Smooth muscle cell (in vitro differentiated cells): ENCODE measurements around the gene LCE1B. TPM values are rescaled to one million over a fixed set of nuclear protein-coding genes. Genes with fewer than 3 reads are reported as not detected.

Experiments
- DNase-seq: peaks from one replicate; lab custom pipeline; 2025; ENCODE audit not compliant: unreplicated experiment; lab: John Stamatoyannopoulos, UW
- H2AFZ ChIP-seq: fragments of 200-600 bp; sonication (generic); 2 replicates; pipeline ENCODE4 v1.6.0; 2016; ENCODE audit warnings: antibody characterized with exemption, low read depth, mild to moderate bottlenecking
- H3F3A ChIP-seq: fragments of 200-600 bp; sonication (generic); 2 replicates; pipeline ENCODE4 v1.6.0; 2017; ENCODE audit warnings: antibody characterized with exemption, low read depth
- H3K27ac ChIP-seq: fragments of 200-600 bp; sonication (generic); 2 replicates; pipeline ENCODE4 v1.5.1; 2016; ENCODE audit warnings: low read depth, mild to moderate bottlenecking
- H3K27me3 ChIP-seq: fragments of 200-600 bp; sonication (generic); 2 replicates; pipeline ENCODE4 v1.6.1; 2016; ENCODE audit warnings: low read depth, mild to moderate bottlenecking
- H3K36me3 ChIP-seq: fragments of 200-600 bp; sonication (generic); 2 replicates; pipeline ENCODE4 v1.5.1; 2016; ENCODE audit warnings: low read depth
- H3K4me1 ChIP-seq: fragments of 200-600 bp; sonication (generic); 2 replicates; pipeline ENCODE4 v1.5.1; 2016; ENCODE audit warnings: low read depth
- H3K4me2 ChIP-seq: fragments of 200-600 bp; sonication (generic); 2 replicates; pipeline ENCODE4 v1.6.0; 2016; ENCODE audit warnings: mild to moderate bottlenecking
- H3K4me3 ChIP-seq: fragments of 200-600 bp; sonication (generic); 2 replicates; pipeline ENCODE4 v1.5.1; 2016; ENCODE audit warnings: mild to moderate bottlenecking
- H3K79me2 ChIP-seq: fragments of 200-600 bp; sonication (generic); 2 replicates; pipeline ENCODE4 v1.6.0; 2016; ENCODE audit warnings: low read depth, mild to moderate bottlenecking
- H3K9ac ChIP-seq: fragments of 200-600 bp; sonication (generic); 2 replicates; pipeline ENCODE4 v1.6.0; 2016; ENCODE audit warnings: low read depth
- H3K9me3 ChIP-seq: fragments of 200-600 bp; sonication (generic); replicated peaks from 2 replicates; pipeline ENCODE4 v1.5.1; 2016; ENCODE audit warnings: low read depth
- H4K20me1 ChIP-seq: fragments of 200-600 bp; sonication (generic); 2 replicates; pipeline ENCODE4 v1.6.0; 2016; ENCODE audit warnings: low read depth
- CTCF ChIP-seq: fragments of 200-600 bp; sonication (generic); IDR thresholded peaks from 2 replicates; pipeline ENCODE4 v1.5.1; 2017; ENCODE audit warnings: borderline replicate concordance, mild to moderate bottlenecking, antibody characterized with exemption; ENCODE audit not compliant: insufficient read depth, poor library complexity, severe bottlenecking
- WGBS: methylation state at CpG from one replicate; pipeline ENCODE4 v1.1.7; 2016; ENCODE audit warnings: low lambda C conversion rate; 5-methylcytosine and 5-hydroxymethylcytosine counted together
- polyA plus RNA-seq: library from polyadenylated mRNA; unstranded; fragments of >200 nt; fragmentation: Nextera tagmentation; extraction: Ambion mirVana; gene quantifications from 2 replicates; pipeline ENCODE4 v1.2.1, GENCODE V29; 2016
- total RNA-seq: library from RNA; depleted of rRNA; stranded (reverse); fragments of >200 nt; gene quantifications from 2 replicates; pipeline ENCODE4 v1.2.3, GENCODE V29; 2014

LCE1B gene
- total and polyA plus RNA-seq, 2 experiments from 2014 or later: not detected

GRCh38 chr1:152795686-152796085, 16.1 kb upstream of the LCE1B start:
- Histone ChIP-seq H3K79me2 (no peaks in the 10 kb centered on the region), H3K4me2 (no peak overlapping the region), H3K36me3 (no peaks in the 10 kb centered on the region), H3F3A (no peaks in the 10 kb centered on the region), H3K9ac (no peak overlapping the region), H3K4me3 (no peak overlapping the region), H2AFZ (no peak overlapping the region), H3K4me1 (no peaks in the 10 kb centered on the region), H3K27ac (no peak overlapping the region), H3K27me3 (no peaks in the 10 kb centered on the region), H4K20me1 (no peaks in the 10 kb centered on the region), H3K9me3 (peaks cover 3% of the 10 kb centered on the region)
- no peak for TF ChIP-seq CTCF
- 57% methylated on average over 4 of the region's 4 CpGs for WGBS
- no peak for DNase-seq

GRCh38 chr1:152796421-152796820, 15.3 kb upstream of the LCE1B start, which contains the start of gene LCE1D:
Gene LCE1D (plus strand): TSS chr1:152796721. CDS start chr1:152797795, 1,074 bp downstream.
- no peak within 1 kb of the TSS for H3K4me2 ChIP-seq
- H3K79me2 ChIP-seq: no peaks in the 10 kb centered on the region
- no peaks in the 10 kb centered on the region for H3F3A ChIP-seq
- no peak for TF ChIP-seq CTCF
- H3K27ac ChIP-seq: no peak within 1 kb of the TSS
- peaks cover 3% of the 10 kb centered on the region for H3K9me3 ChIP-seq
- H2AFZ ChIP-seq: no peak within 1 kb of the TSS
- no peak within 1 kb of the TSS for H3K9ac ChIP-seq
- no peak for DNase-seq
- H3K4me1 ChIP-seq: no peaks in the 10 kb centered on the region
- H3K36me3 ChIP-seq: no peaks in the 10 kb centered on the region
- H3K27me3 ChIP-seq: no peaks in the 10 kb centered on the region
- H4K20me1 ChIP-seq: no peaks in the 10 kb centered on the region
- H3K4me3 ChIP-seq: no peak within 1 kb of the TSS
- WGBS: 23% methylated on average over 3 of the region's 3 CpGs

- DNase-seq: no peak
- H2AFZ ChIP-seq: no peak overlapping the region
Measured at GRCh38 chr1:152801333-152801732, 10.4 kb upstream of the LCE1B start.

More at GRCh38 chr1:152801333-152801732, 10.4 kb upstream of the LCE1B start:
- Histone ChIP-seq H3K27me3 (no peaks in the 10 kb centered on the region), H3K36me3 (no peaks in the 10 kb centered on the region), H4K20me1 (no peaks in the 10 kb centered on the region), H3K9me3 (peaks cover 3% of the 10 kb centered on the region), H3F3A (no peaks in the 10 kb centered on the region), H3K9ac (no peak overlapping the region), H3K27ac (no peak overlapping the region), H3K4me3 (no peak overlapping the region), H3K4me2 (no peak overlapping the region), H3K4me1 (no peaks in the 10 kb centered on the region), H3K79me2 (no peaks in the 10 kb centered on the region)
- no peak for TF ChIP-seq CTCF
- WGBS: 74% methylated on average over 1 of the region's 1 CpG
